ENCODE data around the gene FHIP2A. TPM values are rescaled to one million over a fixed set of nuclear protein-coding genes. Genes with fewer than 3 reads are reported as not detected.
"Not testable (repeated sequence)": the region's sequence is repeated elsewhere in the genome, so short reads cannot be mapped to it uniquely, and the experiment has no call there.

Gene FHIP2A
- total and polyA plus RNA-seq, 12 donors = 8.1 to 39.6 (median 25.2) TPM

- H3K27ac ChIP-seq = no peak overlapping the region
- H3K9me3 ChIP-seq (replicated peaks in 1 of 3) = no peaks in the 10 kb centered on the region
- TF ChIP-seq POLR2A (IDR thresholded peaks at IDR 0.05) = no peak
- TF ChIP-seq, protein P1, sequence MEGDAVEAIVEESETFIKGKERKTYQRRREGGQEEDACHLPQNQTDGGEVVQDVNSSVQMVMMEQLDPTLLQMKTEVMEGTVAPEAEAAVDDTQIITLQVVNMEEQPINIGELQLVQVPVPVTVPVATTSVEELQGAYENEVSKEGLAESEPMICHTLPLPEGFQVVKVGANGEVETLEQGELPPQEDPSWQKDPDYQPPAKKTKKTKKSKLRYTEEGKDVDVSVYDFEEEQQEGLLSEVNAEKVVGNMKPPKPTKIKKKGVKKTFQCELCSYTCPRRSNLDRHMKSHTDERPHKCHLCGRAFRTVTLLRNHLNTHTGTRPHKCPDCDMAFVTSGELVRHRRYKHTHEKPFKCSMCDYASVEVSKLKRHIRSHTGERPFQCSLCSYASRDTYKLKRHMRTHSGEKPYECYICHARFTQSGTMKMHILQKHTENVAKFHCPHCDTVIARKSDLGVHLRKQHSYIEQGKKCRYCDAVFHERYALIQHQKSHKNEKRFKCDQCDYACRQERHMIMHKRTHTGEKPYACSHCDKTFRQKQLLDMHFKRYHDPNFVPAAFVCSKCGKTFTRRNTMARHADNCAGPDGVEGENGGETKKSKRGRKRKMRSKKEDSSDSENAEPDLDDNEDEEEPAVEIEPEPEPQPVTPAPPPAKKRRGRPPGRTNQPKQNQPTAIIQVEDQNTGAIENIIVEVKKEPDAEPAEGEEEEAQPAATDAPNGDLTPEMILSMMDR (IDR thresholded peaks at IDR 0.05) = no peak
- intact Hi-C loops (cut with DNase I) = no loop called here
- no peak overlapping the region for H3K4me3 ChIP-seq
- H3K27me3 ChIP-seq = no peaks in the 10 kb centered on the region
- WGBS, 4 donors = 71 to 86% (median 78%) methylated on average over 1 of the region's 1 CpG
- peaks cover 22 to 31% of the 10 kb centered on the region in 2 donors for H3K4me1 ChIP-seq (replicated peaks in 1 of 2)
- peaks cover 0 to 68% of the 10 kb centered on the region in 2 donors for H3K36me3 ChIP-seq (replicated peaks in 1 of 2)
- DNase-seq = no peak
Measured at GRCh38 chr10:114854906-114855305, 33.3 kb downstream of the FHIP2A start.

DNA sequence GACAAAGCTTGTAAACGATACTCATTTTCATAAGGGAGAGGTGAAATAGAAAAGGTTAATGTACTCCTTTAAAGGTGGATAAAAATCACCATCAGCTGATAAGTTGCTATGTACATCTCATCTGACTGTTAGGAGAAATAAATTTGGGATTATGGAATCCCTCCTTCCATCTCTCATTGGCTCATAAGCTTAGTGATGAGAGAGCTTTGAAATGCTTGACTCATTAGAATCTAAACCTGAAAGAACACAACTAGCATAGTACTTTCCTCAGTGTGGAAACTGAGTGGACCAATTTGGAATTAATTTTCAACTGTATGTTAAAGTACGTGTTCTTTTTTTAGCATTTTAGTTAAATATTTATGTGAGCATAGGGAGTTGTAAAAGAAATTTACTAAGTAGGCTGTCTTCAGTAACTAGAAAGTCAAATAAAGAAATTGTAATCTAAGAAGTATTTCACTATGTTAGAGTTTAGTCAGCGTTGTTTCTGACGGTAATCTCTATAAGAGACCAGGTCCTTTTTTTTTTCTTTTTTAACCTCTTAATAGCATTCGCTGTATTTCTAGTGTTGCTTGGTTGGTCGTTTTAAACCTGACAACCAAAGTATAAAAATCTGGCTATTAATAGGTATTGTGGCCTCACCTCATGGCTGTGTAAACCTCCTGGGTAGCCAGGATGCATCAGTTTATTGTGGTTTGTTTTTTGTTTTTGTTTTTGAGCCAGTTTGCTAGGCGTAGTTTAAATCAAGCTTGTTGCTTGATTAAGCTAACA lies 34.4 kb downstream of the FHIP2A start:
- WGBS, 4 donors = 73 to 79% (median 76%) methylated on average over 7 of the region's 7 CpGs
- H3K36me3 ChIP-seq (replicated peaks in 1 of 2) = peaks cover 0 to 68% of the 10 kb centered on the region in 2 donors
- H3K27me3 ChIP-seq = no peaks in the 10 kb centered on the region
- TF ChIP-seq, protein P1 (IDR thresholded peaks at IDR 0.05) = no peak
- TF ChIP-seq POLR2A (IDR thresholded peaks at IDR 0.05) = no peak
- intact Hi-C loops (cut with DNase I) = no loop called here
- peak overlapping the region; percentile 23 to 84 (median 70) for H3K27ac ChIP-seq
- no peak overlapping the region for H3K4me3 ChIP-seq
- no peak for DNase-seq
- no peaks in the 10 kb centered on the region for H3K9me3 ChIP-seq (replicated peaks in 1 of 3)
- peaks cover 22 to 31% of the 10 kb centered on the region in 2 donors for H3K4me1 ChIP-seq (replicated peaks in 1 of 2)

- WGBS, 4 donors = 52 to 63% (median 55%) methylated on average over 9 of the region's 9 CpGs
- intact Hi-C loops (cut with DNase I) = no loop called here
Measured at GRCh38 chr10:114856544-114857287, 35.1 kb downstream of the FHIP2A start.

DNA sequence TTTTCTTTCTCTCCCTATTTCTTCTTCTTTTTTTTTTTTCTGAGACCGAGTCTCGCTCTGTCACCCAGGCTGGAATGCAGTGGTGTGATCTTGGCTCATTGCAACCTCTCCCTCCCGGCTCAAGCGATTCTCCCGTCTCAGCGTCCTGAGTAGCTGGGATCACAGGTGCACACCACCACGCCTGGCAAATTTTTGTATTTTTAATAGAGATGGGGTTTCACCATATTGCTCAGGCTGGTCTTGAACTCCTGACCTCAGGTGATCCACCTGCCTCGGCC lies 35.6 kb downstream of the FHIP2A start:
- H3K4me3 ChIP-seq; DNase-seq; H3K27me3 ChIP-seq; H3K9me3 ChIP-seq (replicated peaks in 1 of 3); intact Hi-C loops (cut with DNase I): not testable (repeated sequence)
- Histone ChIP-seq H3K4me1 (replicated peaks in 1 of 2) (peaks cover 22 to 31% of the 10 kb centered on the region in 2 donors), H3K27ac (peak overlapping the region in 4 of 5 donors; percentile 6 to 84 (median 68)), H3K36me3 (replicated peaks in 1 of 2) (peaks cover 0 to 70% of the 10 kb centered on the region in 2 donors)
- 79 to 100% (median 94%) methylated on average over 8 of the region's 8 CpGs for WGBS, 4 donors

More at GRCh38 chr10:114856544-114857287, 35.1 kb downstream of the FHIP2A start:
- Histone ChIP-seq H3K4me1 (replicated peaks in 1 of 2) (peaks cover 22 to 31% of the 10 kb centered on the region in 2 donors), H3K36me3 (replicated peaks in 1 of 2) (peaks cover 0 to 72% of the 10 kb centered on the region in 2 donors), H3K27ac (peak overlapping the region; percentile 23 to 84 (median 71)), H3K9me3 (replicated peaks in 1 of 3) (no peaks in the 10 kb centered on the region), H3K4me3 (no peak overlapping the region), H3K27me3 (no peaks in the 10 kb centered on the region)
- peak in 4 of 7 donors; percentile 20 to 33 (median 27) for DNase-seq
- TF ChIP-seq, protein P1 (IDR thresholded peaks at IDR 0.05) = no peak
- peak in 1 of 2 donors; percentile 30 for TF ChIP-seq POLR2A (IDR thresholded peaks at IDR 0.05)
